ENCODE data around the gene C1QL2.

Gene C1QL2

GRCh38 chr2:119198240-119198840 lies 39.8 kb upstream of the C1QL2 start:
- no peak for TF ChIP-seq YY1 (IDR thresholded peaks at IDR 0.05; ENCODE audit: insufficient read depth, insufficient read length)
- no peak for TF ChIP-seq ZNF274 (IDR thresholded peaks at IDR 0.05; ENCODE audit: low read depth, low read length)
- no peak for TF ChIP-seq SUZ12 (IDR thresholded peaks at IDR 0.05; ENCODE audit: extremely low read depth, insufficient read depth, insufficient read length)
- H3K9me3 ChIP-seq (ENCODE audit: insufficient read depth, low read length) = no peaks in the 10 kb centered on the region
- H3K4me3 ChIP-seq (ENCODE audit: insufficient read length, low read depth) = no peak overlapping the region
- no peaks in the 10 kb centered on the region for H3K36me3 ChIP-seq (ENCODE audit: insufficient read depth, insufficient read length, low read length)
- peaks cover 3% of the 10 kb centered on the region for H3K4me1 ChIP-seq (ENCODE audit: insufficient read depth, insufficient read length)
- H3K9ac ChIP-seq (ENCODE audit: insufficient read length, low read depth) = no peak overlapping the region
- DNase-seq (ENCODE audit: low read depth, low spot score) = no peak
- peaks cover 3% of the 10 kb centered on the region for H3K27me3 ChIP-seq (ENCODE audit: insufficient read depth, insufficient read length)

- Histone ChIP-seq H3K27me3 (ENCODE audit: insufficient read depth, insufficient read length) (peaks cover 3% of the 10 kb centered on the region), H3K4me1 (ENCODE audit: insufficient read depth, insufficient read length) (peaks cover 3% of the 10 kb centered on the region), H3K36me3 (ENCODE audit: insufficient read depth, insufficient read length, low read length) (no peaks in the 10 kb centered on the region), H3K4me3 (ENCODE audit: insufficient read length, low read depth) (no peak overlapping the region), H3K9ac (ENCODE audit: insufficient read length, low read depth) (no peak overlapping the region), H3K9me3 (ENCODE audit: insufficient read depth, low read length) (no peaks in the 10 kb centered on the region)
- no peak for DNase-seq (ENCODE audit: low read depth, low spot score)
- TF ChIP-seq ZNF274 (IDR thresholded peaks at IDR 0.05; ENCODE audit: low read depth, low read length) (no peak), SUZ12 (IDR thresholded peaks at IDR 0.05; ENCODE audit: extremely low read depth, insufficient read depth, insufficient read length) (no peak), YY1 (IDR thresholded peaks at IDR 0.05; ENCODE audit: insufficient read depth, insufficient read length) (no peak)
Observed at GRCh38 chr2:119197529-119198239, 39.1 kb upstream of the C1QL2 start.

GRCh38 chr2:119197126-119197405 lies 38.5 kb upstream of the C1QL2 start:
- peaks cover 3% of the 10 kb centered on the region for H3K4me1 ChIP-seq (ENCODE audit: insufficient read depth, insufficient read length)
- H3K9me3 ChIP-seq (ENCODE audit: insufficient read depth, low read length) = no peaks in the 10 kb centered on the region
- no peak overlapping the region for H3K4me3 ChIP-seq (ENCODE audit: insufficient read length, low read depth)
- peak; percentile 15 for DNase-seq (ENCODE audit: low read depth, low spot score)
- H3K27me3 ChIP-seq (ENCODE audit: insufficient read depth, insufficient read length) = peaks cover 3% of the 10 kb centered on the region
- no peak for TF ChIP-seq SUZ12 (IDR thresholded peaks at IDR 0.05; ENCODE audit: extremely low read depth, insufficient read depth, insufficient read length)
- TF ChIP-seq YY1 (IDR thresholded peaks at IDR 0.05; ENCODE audit: insufficient read depth, insufficient read length) = no peak
- TF ChIP-seq ZNF274 (IDR thresholded peaks at IDR 0.05; ENCODE audit: low read depth, low read length) = no peak
- H3K36me3 ChIP-seq (ENCODE audit: insufficient read depth, insufficient read length, low read length) = no peaks in the 10 kb centered on the region
- no peak overlapping the region for H3K9ac ChIP-seq (ENCODE audit: insufficient read length, low read depth)

GRCh38 chr2:119196301-119197125 lies 38.0 kb upstream of the C1QL2 start:
- Histone ChIP-seq H3K9ac (ENCODE audit: insufficient read length, low read depth) (peak overlapping the region; percentile 23), H3K27me3 (ENCODE audit: insufficient read depth, insufficient read length) (peaks cover 3% of the 10 kb centered on the region), H3K4me1 (ENCODE audit: insufficient read depth, insufficient read length) (peaks cover 3% of the 10 kb centered on the region), H3K4me3 (ENCODE audit: insufficient read length, low read depth) (no peak overlapping the region), H3K36me3 (ENCODE audit: insufficient read depth, insufficient read length, low read length) (no peaks in the 10 kb centered on the region), H3K9me3 (ENCODE audit: insufficient read depth, low read length) (no peaks in the 10 kb centered on the region)
- TF ChIP-seq SUZ12 (IDR thresholded peaks at IDR 0.05; ENCODE audit: extremely low read depth, insufficient read depth, insufficient read length) = no peak
- no peak for TF ChIP-seq ZNF274 (IDR thresholded peaks at IDR 0.05; ENCODE audit: low read depth, low read length)
- TF ChIP-seq YY1 (IDR thresholded peaks at IDR 0.05; ENCODE audit: insufficient read depth, insufficient read length) = no peak
- DNase-seq (ENCODE audit: low read depth, low spot score) = peak; percentile 84

GRCh38 chr2:119195887-119196286 lies 37.3 kb upstream of the C1QL2 start:
- Histone ChIP-seq H3K4me3 (ENCODE audit: insufficient read length, low read depth) (no peak overlapping the region), H3K27me3 (ENCODE audit: insufficient read depth, insufficient read length) (peaks cover 3% of the 10 kb centered on the region), H3K4me1 (ENCODE audit: insufficient read depth, insufficient read length) (peaks cover 3% of the 10 kb centered on the region), H3K9me3 (ENCODE audit: insufficient read depth, low read length) (no peaks in the 10 kb centered on the region), H3K9ac (ENCODE audit: insufficient read length, low read depth) (no peak overlapping the region), H3K36me3 (ENCODE audit: insufficient read depth, insufficient read length, low read length) (no peaks in the 10 kb centered on the region)
- no peak for DNase-seq (ENCODE audit: low read depth, low spot score)
- TF ChIP-seq ZNF274 (IDR thresholded peaks at IDR 0.05; ENCODE audit: low read depth, low read length) (no peak), YY1 (IDR thresholded peaks at IDR 0.05; ENCODE audit: insufficient read depth, insufficient read length) (no peak), SUZ12 (IDR thresholded peaks at IDR 0.05; ENCODE audit: extremely low read depth, insufficient read depth, insufficient read length) (no peak)

GRCh38 chr2:119195001-119195400 lies 36.5 kb upstream of the C1QL2 start:
- no peak overlapping the region for H3K4me3 ChIP-seq (ENCODE audit: insufficient read length, low read depth)
- peaks cover 3% of the 10 kb centered on the region for H3K4me1 ChIP-seq (ENCODE audit: insufficient read depth, insufficient read length)
- peaks cover 3% of the 10 kb centered on the region for H3K27me3 ChIP-seq (ENCODE audit: insufficient read depth, insufficient read length)
- H3K36me3 ChIP-seq (ENCODE audit: insufficient read depth, insufficient read length, low read length) = no peaks in the 10 kb centered on the region
- H3K9me3 ChIP-seq (ENCODE audit: insufficient read depth, low read length) = no peaks in the 10 kb centered on the region
- DNase-seq (ENCODE audit: low read depth, low spot score) = no peak
- no peak overlapping the region for H3K9ac ChIP-seq (ENCODE audit: insufficient read length, low read depth)
- TF ChIP-seq SUZ12 (IDR thresholded peaks at IDR 0.05; ENCODE audit: extremely low read depth, insufficient read depth, insufficient read length) = no peak

GRCh38 chr2:119192893-119193292 lies 34.3 kb upstream of the C1QL2 start:
- TF ChIP-seq SUZ12 (IDR thresholded peaks at IDR 0.05; ENCODE audit: extremely low read depth, insufficient read depth, insufficient read length) (no peak), YY1 (IDR thresholded peaks at IDR 0.05; ENCODE audit: insufficient read depth, insufficient read length) (no peak), ZNF274 (IDR thresholded peaks at IDR 0.05; ENCODE audit: low read depth, low read length) (no peak)
- Histone ChIP-seq H3K9ac (ENCODE audit: insufficient read length, low read depth) (no peak overlapping the region), H3K4me3 (ENCODE audit: insufficient read length, low read depth) (no peak overlapping the region), H3K4me1 (ENCODE audit: insufficient read depth, insufficient read length) (peaks cover 2% of the 10 kb centered on the region), H3K27me3 (ENCODE audit: insufficient read depth, insufficient read length) (peaks cover 3% of the 10 kb centered on the region), H3K9me3 (ENCODE audit: insufficient read depth, low read length) (no peaks in the 10 kb centered on the region), H3K36me3 (ENCODE audit: insufficient read depth, insufficient read length, low read length) (no peaks in the 10 kb centered on the region)
- no peak for DNase-seq (ENCODE audit: low read depth, low spot score)
